H1 (cell line): ENCODE results near the gene FNDC7. TPM values are rescaled to one million over a fixed set of nuclear protein-coding genes. Genes with fewer than 3 reads are reported as not detected.

Experiments used
- CHD7 ChIP-seq: fragments of 300-600 bp; sonication (generic); IDR thresholded peaks from 2 replicates; pipeline ENCODE4 v1.7.1; 2012; ENCODE audit warnings: low read length, moderate library complexity, mild to moderate bottlenecking, inconsistent platforms; ENCODE audit not compliant: insufficient replicate concordance
- GABPA ChIP-seq: IDR thresholded peaks from 2 replicates; pipeline ENCODE4 v1.6.1; 2011; ENCODE audit warnings: mild to moderate bottlenecking, low read length, moderate library complexity, borderline replicate concordance; ENCODE audit not compliant: insufficient read depth
- KDM5A ChIP-seq: fragments of 200-600 bp; IDR thresholded peaks from 2 replicates; pipeline ENCODE4 v1.7.1; 2012; ENCODE audit warnings: mild to moderate bottlenecking, low read length, inconsistent platforms, mixed read lengths
- POLR2A ChIP-seq, 2 experiments: IDR thresholded peaks; 1 replicate in 1 of 2; 2 replicates in 1 of 2; pipeline ENCODE4 v1.6.1; 2011; ENCODE audit warnings: low read depth in 2 of 2, low read length in 2 of 2, mild to moderate bottlenecking in 2 of 2; ENCODE audit errors: control extremely low read depth in 1 of 2
- RXRA ChIP-seq: IDR thresholded peaks from 2 replicates; pipeline ENCODE4 v1.6.1; 2011; ENCODE audit warnings: low read depth, mild to moderate bottlenecking, low read length, moderate library complexity; ENCODE audit not compliant: insufficient read depth
- polyA plus RNA-seq, 7 experiments: library from polyadenylated mRNA; depleted of rRNA in 3 of 7; stranded (reverse) in 5 of 7; unstranded in 2 of 7; fragments of >200 nt in 5 of 7; fragments of 200-250 nt in 2 of 7; gene quantifications; 1 replicate in 5 of 7; 2 replicates in 1 of 7; 4 replicates in 1 of 7; pipeline versions ENCODE4 v1.2.1 to v1.2.3, GENCODE V29; 2011 to 2013; ENCODE audit warnings: missing spikeins in 2 of 7, mixed read lengths in 2 of 7
- total RNA-seq: library from RNA; stranded (reverse); fragmentation: NEBNext Ultra II Directional; extraction: Animal tissue kit (Norgen Biotek cat#: 25700); gene quantifications from 2 replicates; pipeline ENCODE4 v1.2.1, GENCODE V29; 2021
- TF ChIP-seq, protein P1 (sequence below): IDR thresholded peaks from 2 replicates; pipeline ENCODE4 v1.6.1; 2011; ENCODE audit warnings: low read depth, mild to moderate bottlenecking, low read length; ENCODE audit not compliant: insufficient read depth

Gene FNDC7
- total and polyA plus RNA-seq, 2 of the 8 experiments (the other 6 are each of a cell fraction or from before 2014, with no cell fraction given): 0.13 to 0.20 TPM

GRCh38 chr1:108758796-108759195, 46.1 kb downstream of the FNDC7 start (continued):
- TF ChIP-seq CHD7 (no peak), RXRA (no peak), KDM5A (no peak), POLR2A (IDR thresholded peaks at IDR 0.05; ENCODE audit: control extremely low read depth in 1 of 2, low read depth in 2 of 2, low read length in 2 of 2) (no peak), GABPA (no peak)
- TF ChIP-seq, protein P1, sequence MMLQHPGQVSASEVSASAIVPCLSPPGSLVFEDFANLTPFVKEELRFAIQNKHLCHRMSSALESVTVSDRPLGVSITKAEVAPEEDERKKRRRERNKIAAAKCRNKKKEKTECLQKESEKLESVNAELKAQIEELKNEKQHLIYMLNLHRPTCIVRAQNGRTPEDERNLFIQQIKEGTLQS: no peak
